Activated CD4-positive, alpha-beta T cell treated with anti-CD3 and anti-CD28 coated beads, Interleukin-2, amount 50 U/mL, for 24 hours (primary cell): ENCODE data around the gene CYP2R1.

Source experiments
- DNase-seq, 2 donors: peaks; one replicate each; pipeline ENCODE4 v3.0.0-alpha.2; 2020; ENCODE audit warnings: low read depth in 1 of 2, low spot score in 1 of 2

CYP2R1 gene, protein sequence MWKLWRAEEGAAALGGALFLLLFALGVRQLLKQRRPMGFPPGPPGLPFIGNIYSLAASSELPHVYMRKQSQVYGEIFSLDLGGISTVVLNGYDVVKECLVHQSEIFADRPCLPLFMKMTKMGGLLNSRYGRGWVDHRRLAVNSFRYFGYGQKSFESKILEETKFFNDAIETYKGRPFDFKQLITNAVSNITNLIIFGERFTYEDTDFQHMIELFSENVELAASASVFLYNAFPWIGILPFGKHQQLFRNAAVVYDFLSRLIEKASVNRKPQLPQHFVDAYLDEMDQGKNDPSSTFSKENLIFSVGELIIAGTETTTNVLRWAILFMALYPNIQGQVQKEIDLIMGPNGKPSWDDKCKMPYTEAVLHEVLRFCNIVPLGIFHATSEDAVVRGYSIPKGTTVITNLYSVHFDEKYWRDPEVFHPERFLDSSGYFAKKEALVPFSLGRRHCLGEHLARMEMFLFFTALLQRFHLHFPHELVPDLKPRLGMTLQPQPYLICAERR

DNA sequence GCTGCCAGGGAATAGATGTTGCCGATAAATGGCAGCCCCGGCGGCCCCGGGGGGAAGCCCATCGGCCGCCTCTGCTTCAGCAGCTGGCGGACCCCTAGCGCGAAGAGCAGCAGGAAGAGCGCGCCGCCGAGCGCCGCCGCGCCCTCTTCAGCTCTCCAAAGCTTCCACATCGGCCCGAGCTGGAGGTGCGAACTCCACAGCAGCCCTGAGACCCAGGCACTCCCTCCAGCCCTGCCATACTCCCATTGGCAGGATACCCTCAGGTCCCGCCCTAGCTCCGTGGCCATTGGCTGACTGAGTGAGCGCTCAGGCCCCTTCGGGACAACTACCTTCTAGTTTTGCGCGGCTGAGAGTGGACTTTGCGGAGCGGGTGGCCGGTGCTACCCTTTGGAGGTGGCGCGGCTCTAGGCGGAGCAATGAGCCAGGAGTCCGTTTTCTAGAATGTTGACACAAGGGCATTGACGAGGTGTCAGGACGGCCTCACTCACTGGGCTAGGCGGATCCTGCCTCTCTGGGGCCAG is at the start of gene CYP2R1:
TSS of gene CYP2R1 (minus strand) at position 196 of the 521 bp plus-strand sequence. CDS start at position 170, 26 bp downstream.
- peak; percentile 71 to 84 for DNase-seq

DNA sequence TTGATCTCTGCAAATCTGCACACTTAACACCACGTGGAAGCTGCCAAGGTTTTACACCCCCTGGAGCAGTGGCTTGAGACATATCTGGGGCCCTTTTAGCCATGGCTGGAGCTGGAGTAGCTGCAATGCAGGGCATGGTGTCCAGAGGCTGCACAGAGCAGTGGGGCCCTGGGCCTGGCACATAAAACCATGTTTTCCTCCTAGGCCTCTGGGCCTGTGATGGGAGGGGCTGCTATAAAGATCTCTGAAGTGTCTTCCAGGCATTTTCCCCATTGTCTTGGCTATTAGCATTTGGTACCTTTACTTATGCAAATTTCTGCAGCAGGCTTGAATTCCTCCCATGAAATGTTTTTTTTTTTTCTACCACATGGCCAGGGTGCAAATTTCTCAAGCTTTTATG is 46.9 kb upstream of the CYP2R1 start:
- DNase-seq: no peak

DNA sequence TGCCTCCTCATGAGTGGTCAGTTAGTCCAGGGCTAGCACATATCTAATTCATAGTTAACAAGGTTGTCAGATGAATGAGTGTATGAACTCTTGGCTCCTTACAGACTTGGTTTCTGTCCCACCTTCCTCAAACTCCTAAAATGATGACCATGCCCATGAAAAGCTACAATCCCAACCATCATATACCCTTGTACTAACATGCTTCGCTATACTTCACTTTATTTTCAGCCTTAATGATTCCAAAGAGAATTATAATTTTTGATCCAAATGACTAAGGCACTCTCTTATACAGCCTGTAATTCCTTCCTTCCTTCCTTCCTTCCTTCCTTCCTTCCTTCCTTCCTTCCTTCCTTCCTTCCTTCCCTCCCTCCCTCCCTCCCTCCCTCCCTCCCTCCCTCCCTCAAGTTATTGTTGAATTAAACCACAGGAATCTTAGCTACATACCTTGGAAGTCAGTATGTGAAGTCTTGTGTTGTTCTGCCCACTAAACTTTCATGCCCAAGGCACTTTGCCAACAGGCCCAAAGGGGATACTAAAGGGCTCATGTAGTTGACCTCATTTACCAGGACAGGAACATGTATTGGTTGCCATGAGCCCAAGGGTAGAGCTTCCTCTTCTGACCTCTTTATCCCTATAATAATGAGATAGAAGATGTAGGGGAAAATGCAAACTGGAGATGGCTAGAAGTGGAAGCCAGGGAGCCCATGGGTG is 42.8 kb upstream of the CYP2R1 start:
- no peak for DNase-seq

DNA sequence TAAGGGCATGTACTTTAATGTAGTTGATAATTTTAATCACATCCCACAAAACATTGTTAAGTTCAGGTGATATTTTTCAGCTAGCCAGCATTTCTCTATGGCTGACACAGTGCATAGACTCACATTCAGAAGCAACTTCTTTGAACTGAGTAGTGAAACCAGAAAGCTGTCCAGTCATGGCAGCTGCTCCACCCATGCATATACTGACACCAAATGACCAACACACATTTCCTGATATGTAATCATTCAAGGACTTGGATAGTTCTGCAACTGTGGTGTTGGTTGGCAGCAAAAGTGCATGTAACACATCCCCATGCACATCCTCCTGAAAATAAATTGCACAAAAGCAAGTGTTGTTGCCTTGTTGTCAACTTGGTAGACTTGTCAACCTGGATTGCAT is 40.4 kb upstream of the CYP2R1 start:
- no peak for DNase-seq

DNA sequence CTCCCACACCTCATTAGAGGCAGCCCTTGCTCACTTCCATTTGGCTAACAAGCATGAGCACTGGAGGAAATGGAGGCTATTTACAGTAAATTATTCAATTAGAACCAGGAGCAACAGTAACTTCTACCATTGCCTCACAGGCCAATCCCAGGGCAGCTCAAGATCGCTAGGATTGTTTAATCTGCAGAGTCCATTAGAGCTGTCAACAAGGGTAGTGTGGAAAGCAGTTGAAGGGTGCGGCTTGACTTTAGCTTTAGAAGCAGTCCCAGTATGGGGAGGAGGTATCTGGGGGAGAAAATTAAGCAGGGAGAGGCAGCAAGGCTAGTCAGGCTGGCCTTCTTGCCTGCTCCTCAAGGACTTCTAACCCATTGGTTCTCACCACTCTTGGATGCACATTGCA is 38.3 kb upstream of the CYP2R1 start:
- no peak for DNase-seq

DNA sequence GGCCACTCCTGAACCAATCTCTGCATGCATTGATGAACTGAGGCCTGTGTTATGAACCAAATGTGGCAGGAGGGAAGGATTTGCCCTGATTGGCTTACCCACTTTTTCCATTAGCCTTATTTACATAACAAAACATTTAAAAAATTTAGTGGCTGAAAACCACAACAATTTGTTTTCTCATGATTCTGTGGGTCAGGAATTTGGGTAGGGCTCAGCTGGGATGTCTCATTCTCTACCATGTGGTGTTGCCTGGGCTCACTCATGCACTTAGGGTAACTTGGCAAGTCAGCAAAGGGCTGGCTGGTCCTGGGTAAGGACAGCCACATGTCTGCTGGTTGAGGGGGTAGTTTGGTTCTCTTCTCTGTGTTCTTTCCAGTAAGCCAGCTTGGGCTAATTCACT is 35.1 kb upstream of the CYP2R1 start:
- no peak for DNase-seq

DNA sequence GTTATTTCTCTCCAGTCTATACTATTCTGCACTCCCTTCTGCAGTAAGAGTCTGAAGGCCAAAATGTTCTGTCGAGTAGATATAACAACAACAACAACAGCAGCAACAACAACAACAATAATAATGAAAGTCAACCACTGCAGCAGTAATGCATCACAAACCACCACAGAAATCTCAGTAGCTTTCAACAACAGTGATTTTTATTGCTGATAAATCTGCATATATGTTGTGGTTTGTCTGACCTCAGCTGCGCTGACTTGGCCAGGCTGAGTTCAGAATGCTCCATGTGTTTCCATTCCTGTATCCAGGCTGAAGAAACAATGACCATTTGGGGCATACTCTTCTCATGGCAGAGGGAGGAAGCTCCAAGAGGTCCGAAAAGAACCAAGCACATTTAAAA is 32.3 kb upstream of the CYP2R1 start:
- DNase-seq: no peak

DNA sequence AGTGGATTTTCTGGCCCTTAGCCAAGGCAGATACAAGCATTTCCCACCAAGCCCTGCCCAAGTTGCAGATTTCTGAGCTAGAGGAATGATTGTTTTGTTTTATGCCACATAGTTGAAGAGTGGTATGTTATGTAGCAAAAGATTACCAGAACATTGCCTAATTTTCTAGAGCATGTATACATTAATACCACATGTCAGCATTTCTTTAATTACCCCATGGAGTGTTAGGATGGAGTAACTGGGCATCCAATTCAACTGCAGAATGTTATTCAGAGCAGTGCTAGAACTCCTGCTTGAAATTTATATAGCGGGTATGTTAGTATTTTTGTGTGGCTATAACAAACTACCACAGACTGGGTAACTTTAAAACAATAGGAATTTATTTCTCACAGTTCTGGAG is 24.4 kb upstream of the CYP2R1 start:
- DNase-seq: no peak

DNA sequence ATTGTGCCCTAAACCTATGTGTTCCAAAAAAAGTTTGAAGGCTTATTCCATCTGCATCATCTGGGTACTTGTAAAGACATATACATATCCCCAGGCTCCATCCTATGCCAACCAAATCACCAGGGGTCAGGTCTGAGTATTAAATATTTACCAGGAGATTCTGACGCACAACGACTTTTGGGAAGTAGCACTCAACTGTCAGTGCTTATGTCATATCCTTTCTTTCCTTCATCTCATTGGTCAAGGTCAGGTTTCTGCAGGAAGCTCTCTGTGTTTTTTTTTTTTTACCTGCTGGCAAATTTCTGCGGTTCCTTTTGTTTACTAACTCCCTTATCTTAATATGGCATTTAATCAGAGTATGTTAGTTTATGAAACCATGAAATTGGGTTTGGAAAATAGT is 22.5 kb upstream of the CYP2R1 start:
- no peak for DNase-seq

DNA sequence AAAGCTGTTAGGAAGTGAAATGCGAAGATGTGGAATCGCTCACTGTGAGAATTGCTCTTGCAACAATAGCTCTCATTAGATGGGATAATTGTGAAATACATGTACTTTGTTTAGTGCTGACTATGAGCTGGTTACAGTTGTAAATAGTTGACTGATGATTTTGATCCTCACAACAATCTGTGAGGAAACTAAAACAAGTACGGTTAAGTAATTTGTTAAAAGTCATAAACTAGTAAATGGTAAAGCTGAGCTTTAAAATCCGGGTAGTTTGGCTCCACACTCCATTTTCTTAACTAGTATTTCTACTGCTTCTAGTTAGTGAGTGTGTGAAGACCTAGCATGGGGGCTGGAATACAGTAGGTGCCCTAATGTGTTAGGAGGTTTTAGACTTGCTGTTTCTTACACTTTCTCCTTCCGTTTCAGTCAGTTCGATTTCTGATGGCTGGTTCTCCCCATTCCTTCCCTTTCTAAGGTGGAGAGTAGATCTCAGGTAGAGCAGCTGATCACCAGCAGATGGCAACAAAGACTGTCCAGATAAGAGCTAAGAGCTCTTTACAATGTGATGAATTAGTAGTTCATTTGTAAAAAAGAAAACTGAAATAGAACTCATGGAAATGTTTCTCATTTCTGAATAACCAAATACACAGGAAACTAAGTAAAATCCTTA is 16.3 kb upstream of the CYP2R1 start:
- peak in 1 of 2 donors; percentile 39 for DNase-seq

DNA sequence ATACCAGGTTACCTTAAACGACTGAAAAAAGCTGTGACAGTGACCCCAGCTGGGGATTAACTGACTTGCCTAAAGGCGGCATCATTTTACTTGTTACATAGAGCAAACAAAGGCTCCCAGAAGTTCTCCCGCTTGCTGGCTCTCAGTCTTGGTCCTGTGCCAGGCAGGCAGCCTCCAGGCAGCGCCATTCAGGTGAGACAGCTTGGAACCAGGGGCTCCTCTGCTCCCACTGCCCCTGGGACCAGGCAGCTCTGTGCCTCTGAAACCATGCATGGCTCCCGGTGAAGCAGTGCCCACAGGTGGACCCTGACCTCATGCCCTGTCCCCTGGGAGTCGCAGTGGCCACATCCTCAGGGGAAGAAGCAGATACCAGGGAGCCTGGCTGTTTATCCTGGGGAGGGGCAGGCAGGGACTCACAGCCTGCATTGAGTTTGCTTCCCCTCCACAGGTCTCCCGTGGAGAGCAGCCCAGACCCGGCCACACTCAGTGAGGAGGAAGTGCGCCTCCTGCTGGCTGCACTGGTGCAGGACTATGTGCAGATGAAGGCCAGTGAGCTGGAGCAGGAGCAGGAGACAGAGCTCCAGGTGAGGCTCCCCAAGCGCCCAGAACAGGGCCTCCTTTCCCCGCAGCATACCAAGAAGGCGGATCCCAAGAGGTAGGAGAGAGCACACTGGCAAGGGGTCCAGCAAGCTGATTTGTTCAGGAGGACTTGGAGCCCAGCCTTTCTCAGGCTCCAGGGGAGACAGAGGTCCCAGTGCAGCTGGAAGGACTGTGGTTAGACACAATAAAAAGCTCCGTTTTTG is 15.6 kb upstream of the CYP2R1 start:
- DNase-seq: peak; percentile 79 to 80

DNA sequence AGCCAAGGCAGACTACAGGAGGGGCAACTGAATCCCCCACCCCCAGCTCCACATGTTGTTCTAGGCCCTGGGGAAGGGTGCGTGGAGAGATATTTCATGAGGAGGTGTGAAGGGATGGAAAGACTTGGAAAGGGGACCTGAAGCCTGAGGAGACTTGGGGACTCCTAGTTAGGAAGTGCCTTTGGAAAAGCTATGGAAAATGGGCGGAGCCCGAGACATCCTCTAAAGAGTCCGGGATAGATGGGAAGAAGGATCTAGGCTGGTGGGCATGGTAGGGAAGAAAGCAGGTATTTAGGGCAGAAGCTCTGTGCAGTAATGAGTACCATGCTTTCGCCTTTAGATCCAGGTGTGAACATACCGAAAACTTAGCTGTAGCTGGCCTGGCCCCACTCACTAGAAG is 15.0 kb upstream of the CYP2R1 start:
- no peak for DNase-seq

DNA sequence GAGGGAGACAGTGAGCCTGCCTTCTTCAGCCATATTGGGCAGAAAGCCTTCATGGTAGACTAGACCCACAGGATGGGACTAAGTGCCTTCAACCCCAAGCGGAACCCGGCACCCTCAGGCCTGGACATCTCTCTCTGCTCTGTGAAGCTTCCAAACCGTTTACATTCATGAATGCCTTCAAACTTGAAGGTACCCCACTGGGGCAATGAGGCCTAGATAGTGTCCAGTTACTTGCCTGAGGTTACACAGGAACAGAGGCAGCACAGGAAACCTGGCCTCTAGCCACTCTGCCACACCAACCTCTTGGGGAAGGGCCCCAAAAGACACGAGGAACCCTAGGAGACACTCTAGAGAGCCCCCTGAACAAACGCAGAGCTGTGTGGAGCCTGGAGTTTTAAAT is 14.5 kb upstream of the CYP2R1 start:
- DNase-seq: no peak

DNA sequence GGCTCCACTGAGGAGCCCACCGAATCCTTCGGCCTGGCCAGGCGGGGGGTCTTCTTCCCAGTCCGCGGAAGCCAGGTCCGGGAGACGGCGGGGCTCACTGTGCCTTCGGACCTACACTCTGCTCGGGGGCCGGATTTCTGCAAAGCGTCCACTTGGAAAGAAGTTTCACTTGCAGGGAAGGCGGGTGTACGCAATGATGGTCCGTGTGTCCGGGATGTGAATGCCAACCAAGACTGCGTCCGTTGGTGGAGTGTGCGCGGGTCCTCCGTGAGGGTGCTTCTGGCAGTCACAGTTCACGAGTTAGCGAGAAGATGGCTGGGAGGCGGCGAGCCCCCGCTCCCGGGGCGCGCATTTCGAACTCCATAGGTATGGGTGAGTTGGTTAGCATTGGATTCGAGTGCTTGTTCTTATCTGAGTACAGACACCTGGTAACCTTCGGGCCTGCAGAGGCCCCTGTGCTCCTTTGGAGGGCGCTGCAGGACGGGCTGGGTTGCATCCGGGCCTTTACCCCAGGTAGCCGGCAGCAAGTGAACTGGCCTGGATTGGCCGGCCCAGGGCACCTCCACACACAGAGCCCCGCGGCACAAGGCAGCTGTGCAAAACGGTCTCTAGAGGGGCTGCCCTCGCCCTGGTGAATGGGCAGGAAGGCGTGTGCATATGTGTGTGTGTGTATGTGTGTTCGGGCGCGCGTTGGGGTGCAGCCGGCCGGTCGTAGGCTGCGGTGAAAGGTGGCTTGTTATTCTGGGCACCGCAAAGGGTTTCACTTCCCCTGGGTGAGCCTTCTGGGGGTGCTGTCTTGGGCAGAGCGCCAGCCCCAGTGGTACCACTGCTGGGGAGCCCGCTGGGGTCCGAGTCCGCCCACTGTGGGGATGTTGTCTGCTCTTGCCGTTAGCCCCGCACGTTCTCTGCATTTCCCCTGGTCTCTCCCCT is 13.3 kb upstream of the CYP2R1 start:
- peak; percentile 44 to 53 for DNase-seq

DNA sequence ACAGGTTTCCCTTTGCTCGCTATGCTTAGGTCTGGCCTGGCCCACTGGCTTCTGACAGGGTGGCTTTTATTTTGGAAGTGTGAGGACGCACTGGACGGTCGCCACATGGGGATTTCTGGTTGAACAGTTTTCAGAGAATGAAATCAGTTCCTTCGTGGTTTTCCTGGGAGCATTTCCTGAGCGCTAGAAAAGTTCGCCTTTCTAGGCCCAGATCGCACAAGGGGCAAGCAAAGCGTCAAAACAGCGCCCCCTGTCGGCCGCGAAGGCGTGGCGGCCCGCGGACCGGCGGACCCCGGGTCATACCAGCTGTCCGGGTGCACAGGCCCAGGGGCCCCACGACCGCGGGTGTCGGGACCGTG is 12.7 kb upstream of the CYP2R1 start:
- DNase-seq: peak; percentile 75

DNA sequence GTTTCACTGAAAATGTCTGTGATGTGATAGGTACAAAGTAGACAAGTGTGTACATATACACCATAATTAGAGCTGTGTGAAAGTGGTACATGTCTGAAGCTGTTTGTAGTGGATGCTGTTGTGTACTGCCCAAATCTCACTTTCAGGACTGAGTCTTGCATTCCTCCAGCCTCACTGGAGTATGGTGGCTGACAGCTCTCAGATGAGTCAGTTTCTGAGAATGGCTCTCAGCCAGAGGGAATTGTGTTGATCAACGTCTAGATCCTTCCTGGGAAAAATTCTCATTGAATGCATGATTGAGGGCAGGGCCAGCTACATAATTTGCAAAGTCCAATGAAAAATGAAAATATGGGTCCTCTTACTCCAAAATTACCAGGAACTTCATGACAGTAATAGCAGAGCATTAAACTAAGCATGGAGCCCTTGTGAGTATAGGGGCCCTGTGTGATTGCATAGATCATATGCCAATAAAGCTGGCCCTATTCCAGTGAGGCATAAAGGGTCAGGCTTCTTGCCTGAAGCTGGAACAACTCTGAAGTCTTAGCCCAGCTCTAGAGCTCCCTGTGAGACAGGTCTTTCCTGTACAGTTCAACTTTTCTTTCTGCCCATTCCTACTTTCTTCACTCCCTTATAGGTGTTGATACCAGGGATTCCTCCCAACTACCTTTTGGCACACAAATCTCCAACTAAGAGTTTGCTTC is 10.8 kb upstream of the CYP2R1 start:
- DNase-seq: no peak

DNA sequence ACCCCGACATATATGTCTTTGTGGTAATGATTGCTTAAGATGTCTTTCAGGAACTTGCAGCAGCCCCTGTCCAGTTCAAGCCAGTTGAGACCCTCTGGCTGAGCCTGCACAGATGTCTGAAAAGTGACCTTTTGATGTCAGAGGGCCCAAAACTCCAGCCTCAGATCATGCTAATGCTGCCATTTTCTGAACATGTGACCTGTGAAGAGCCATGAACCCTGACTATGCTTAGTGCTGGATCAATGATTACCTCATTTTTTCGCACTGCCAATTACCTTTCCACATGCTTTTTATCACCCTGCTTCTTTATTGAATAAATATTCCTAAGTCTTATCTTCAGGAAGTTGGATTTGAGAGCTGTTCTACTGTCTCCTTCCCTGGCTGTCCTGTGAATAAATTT is 6.9 kb upstream of the CYP2R1 start:
- DNase-seq: no peak

DNA sequence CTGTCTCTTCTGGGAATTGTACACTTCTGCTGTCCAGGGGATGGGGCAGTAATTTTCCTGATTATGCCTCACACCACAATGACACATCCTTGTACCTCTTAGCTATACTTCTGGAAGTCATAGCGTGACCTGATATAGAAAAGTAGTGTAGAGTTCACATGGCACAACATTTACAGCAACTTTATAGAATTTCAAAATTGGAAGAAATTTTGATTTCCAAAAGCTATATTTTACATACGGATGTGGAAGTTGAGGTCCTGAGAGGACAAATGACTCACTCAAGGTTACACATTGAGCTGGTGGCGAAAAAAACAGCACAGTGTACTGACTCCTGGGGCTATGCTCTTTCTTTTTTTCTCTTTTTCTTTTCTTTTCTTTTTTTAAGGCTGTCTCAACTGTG is 6.3 kb upstream of the CYP2R1 start:
- no peak for DNase-seq
